PC-9 (cell line): ENCODE measurements around the gene SEMA6D. TPM values are rescaled to one million over a fixed set of nuclear protein-coding genes. Genes with fewer than 3 reads are reported as not detected.

Experiments
- BruUV-seq: library from RNA; stranded (reverse); fragments of 400-500 nt; replicated peaks from 2 replicates; lab custom pipeline; 2021; lab: Mats Ljungman, UMichigan
- CTCF ChIA-PET: fragments of 300-600 bp; sonication (Branson Sonifier 250); formaldehyde crosslinking; loops from one replicate; lab custom pipeline; 2022; ENCODE audit warnings: antibody characterized with exemption; lab: Charles Lee
- POLR2A ChIA-PET: fragments of 300-600 bp; sonication (Branson Sonifier 250); formaldehyde crosslinking; loops from one replicate; lab custom pipeline; 2022; ENCODE audit warnings: antibody characterized with exemption; ENCODE audit not compliant: unreplicated experiment; lab: Charles Lee
- DNase-seq, 2 experiments: peaks; one replicate each; pipeline versions ENCODE4 v3.0.0 to v3.0.0-alpha.2; 2015 to 2022; ENCODE audit warnings: mixed read lengths in 1 of 2
- H2AFZ ChIP-seq: fragments of 200-600 bp; sonication (generic); 2 replicates; pipeline ENCODE4 v1.8.1; 2017; ENCODE audit warnings: antibody characterized with exemption
- H3F3A ChIP-seq: fragments of 200-600 bp; sonication (generic); 2 replicates; pipeline ENCODE4 v1.8.1; 2017; ENCODE audit warnings: antibody characterized with exemption, mild to moderate bottlenecking, low read depth; ENCODE audit not compliant: insufficient read depth
- H3K27ac ChIP-seq: fragments of 200-600 bp; sonication (generic); 2 replicates; pipeline ENCODE4 v1.6.1; 2016; ENCODE audit warnings: mixed run types
- H3K27me3 ChIP-seq: fragments of 200-600 bp; sonication (generic); 2 replicates; pipeline ENCODE4 v1.6.1; 2016; ENCODE audit warnings: low read depth, mixed run types; ENCODE audit not compliant: insufficient read depth
- H3K36me3 ChIP-seq: fragments of 200-600 bp; sonication (generic); 2 replicates; pipeline ENCODE4 v1.6.1; 2016; ENCODE audit warnings: low read depth, mixed run types
- H3K4me1 ChIP-seq: fragments of 200-600 bp; sonication (generic); replicated peaks from 2 replicates; pipeline ENCODE4 v1.6.1; 2016; ENCODE audit warnings: mixed run types; ENCODE audit not compliant: insufficient read depth
- H3K4me2 ChIP-seq: fragments of 200-600 bp; sonication (generic); 2 replicates; pipeline ENCODE4 v1.6.1; 2017; ENCODE audit warnings: mixed run types
- H3K4me3 ChIP-seq: fragments of 200-600 bp; sonication (generic); 2 replicates; pipeline ENCODE4 v1.6.1; 2016; ENCODE audit warnings: mixed run types
- H3K79me2 ChIP-seq: fragments of 200-600 bp; sonication (generic); 2 replicates; pipeline ENCODE4 v1.6.1; 2017; ENCODE audit warnings: low read depth, mixed run types
- H3K9me2 ChIP-seq: fragments of 200-600 bp; sonication (generic); 2 replicates; pipeline ENCODE4 v1.8.1; 2017; ENCODE audit warnings: mild to moderate bottlenecking; ENCODE audit not compliant: insufficient read depth
- H3K9me3 ChIP-seq: fragments of 200-600 bp; sonication (generic); 2 replicates; pipeline ENCODE4 v1.8.1; 2016; ENCODE audit warnings: low read depth; ENCODE audit not compliant: insufficient read depth
- H4K20me1 ChIP-seq: fragments of 200-600 bp; sonication (generic); 2 replicates; pipeline ENCODE4 v1.8.1; 2017; ENCODE audit not compliant: insufficient read depth
- CTCF ChIP-seq: fragments of 200-600 bp; sonication (generic); conservative IDR thresholded peaks from 2 replicates; pipeline ENCODE4 v1.6.1; 2017; ENCODE audit warnings: mixed run types, antibody characterized with exemption, mild to moderate bottlenecking, moderate library complexity
- EZH2 ChIP-seq: fragments of 200-600 bp; sonication (generic); IDR thresholded peaks from 2 replicates; pipeline ENCODE4 v1.8.0; 2017; ENCODE audit warnings: antibody characterized with exemption, low read depth
- intact Hi-C: fragments of 100-400 bp; cut with micrococcal nuclease; formaldehyde crosslinking; loops from one replicate; pipeline ENCODE4 v1.10.0; 2022; ENCODE audit not compliant: unreplicated experiment
- total RNA-seq: library from RNA; stranded (reverse); gene quantifications from 2 replicates; pipeline ENCODE4 v1.2.3, GENCODE V29; 2021

SEMA6D gene
- total RNA-seq, 1 experiment from 2014 or later, result not detected

GRCh38 chr15:47764666-47765065 is 47.4 kb downstream of the SEMA6D start:
- H3K9me3 ChIP-seq, result no peaks in the 10 kb centered on the region
- H3K4me1 ChIP-seq, result no peaks in the 10 kb centered on the region
- no peaks in the 10 kb centered on the region for H3F3A ChIP-seq
- H3K4me2 ChIP-seq, result no peak overlapping the region
- H3K27me3 ChIP-seq, result peaks cover 46% of the 10 kb centered on the region; the same call in 1 of the 2 replicates
- DNase-seq, result no peak
- H3K9me2 ChIP-seq, result no peaks in the 10 kb centered on the region
- H3K79me2 ChIP-seq, result no peaks in the 10 kb centered on the region
- H3K27ac ChIP-seq, result no peak overlapping the region
- CTCF ChIA-PET, result no interaction called here
- TF ChIP-seq EZH2 (no peak), CTCF (no peak)
- BruUV-seq, result no TSS peak
- no peaks in the 10 kb centered on the region for H3K36me3 ChIP-seq
- POLR2A ChIA-PET, result no interaction called here
- no peak overlapping the region for H3K4me3 ChIP-seq
- H4K20me1 ChIP-seq, result no peaks in the 10 kb centered on the region
- no peak overlapping the region for H2AFZ ChIP-seq
- intact Hi-C loops, result no loop called here

GRCh38 chr15:47766406-47766805 is 49.1 kb downstream of the SEMA6D start:
- Histone ChIP-seq H3K79me2 (no peaks in the 10 kb centered on the region), H3F3A (no peaks in the 10 kb centered on the region), H3K9me3 (no peaks in the 10 kb centered on the region), H3K27me3 (peaks cover 41% of the 10 kb centered on the region; the same call in 1 of the 2 replicates), H3K27ac (no peak overlapping the region), H4K20me1 (no peaks in the 10 kb centered on the region), H3K9me2 (no peaks in the 10 kb centered on the region), H3K4me2 (no peak overlapping the region), H3K4me3 (no peak overlapping the region), H3K36me3 (no peaks in the 10 kb centered on the region), H3K4me1 (no peaks in the 10 kb centered on the region), H2AFZ (no peak overlapping the region)
- BruUV-seq, result no TSS peak
- ChIA-PET POLR2A (interaction anchor here (0.7 kb wide), 1 partner anchor 14 kb away, joined by 6 read pairs; no protein-coding TSS in a partner anchor), CTCF (no interaction called here)
- intact Hi-C loops, result no loop called here
- no peak for DNase-seq
- TF ChIP-seq CTCF (no peak), EZH2 (no peak)

- no peaks in the 10 kb centered on the region for H4K20me1 ChIP-seq
- H3K4me1 ChIP-seq, result no peaks in the 10 kb centered on the region
- H3K4me3 ChIP-seq, result no peak overlapping the region
- no peaks in the 10 kb centered on the region for H3K36me3 ChIP-seq
- H3K9me2 ChIP-seq, result no peaks in the 10 kb centered on the region
- H3F3A ChIP-seq, result no peaks in the 10 kb centered on the region
- H2AFZ ChIP-seq, result no peak overlapping the region
- peaks cover 36% of the 10 kb centered on the region; the same call in 1 of the 2 replicates for H3K27me3 ChIP-seq
- CTCF ChIA-PET, result no interaction called here
- no peaks in the 10 kb centered on the region for H3K79me2 ChIP-seq
- DNase-seq, result no peak
- no TSS peak for BruUV-seq
- TF ChIP-seq CTCF, result no peak
- no peak for TF ChIP-seq EZH2
- H3K4me2 ChIP-seq, result no peak overlapping the region
- intact Hi-C loops, result no loop called here
- H3K27ac ChIP-seq, result no peak overlapping the region
- POLR2A ChIA-PET, result interaction anchor here (0.7 kb wide), 1 partner anchor 14 kb away, joined by 6 read pairs; no protein-coding TSS in a partner anchor
- no peaks in the 10 kb centered on the region for H3K9me3 ChIP-seq
Observed at GRCh38 chr15:47767035-47767434, 49.7 kb downstream of the SEMA6D start.
